Central memory CD4-positive, alpha-beta T cell (primary cell): ENCODE data around the gene SH3D19.
"Not testable (repeated sequence)": the region's sequence is repeated elsewhere in the genome, so short reads cannot be mapped to it uniquely, and the experiment has no call there.

Experiments used
- DNase-seq: peaks from one replicate; pipeline ENCODE4 v3.0.0; 2022

Gene SH3D19

DNA sequence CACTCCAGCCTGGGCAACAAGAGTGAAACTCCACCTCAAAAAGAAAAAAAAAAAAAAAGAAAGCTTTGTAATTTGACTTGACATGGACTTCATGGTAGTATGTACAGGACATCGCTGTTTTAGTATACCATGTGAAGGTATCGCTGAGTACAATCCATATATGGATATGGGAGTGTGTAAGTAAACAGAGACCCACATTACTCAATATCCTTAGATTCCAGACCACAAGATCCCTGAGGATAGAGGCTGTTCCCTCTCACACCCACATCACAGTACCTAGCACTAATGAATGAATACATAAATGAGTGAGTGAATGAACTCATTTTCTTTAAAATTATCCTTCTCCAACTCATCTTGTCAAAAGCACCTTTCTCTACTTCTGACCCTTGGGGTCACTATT, 234.4 kb downstream of the SH3D19 start:
- DNase-seq, result no peak

DNA sequence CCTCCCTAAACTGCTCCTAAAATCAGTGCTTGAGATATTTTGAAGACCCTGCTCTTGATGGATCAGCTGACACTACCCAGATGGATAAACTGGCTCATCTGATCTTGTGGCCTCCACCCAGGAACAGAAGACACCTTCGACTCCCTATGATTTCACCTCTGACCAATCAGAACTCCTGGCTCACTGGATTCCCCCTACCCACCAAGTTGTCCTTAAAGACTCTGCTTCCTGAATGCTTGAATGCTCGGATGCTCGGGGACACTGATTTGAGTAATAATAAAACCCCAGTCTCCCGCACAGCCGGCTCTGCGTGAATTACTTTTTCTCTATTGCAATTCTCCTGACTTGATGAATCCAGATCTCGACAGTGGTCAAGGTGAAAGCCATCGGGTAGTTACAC, 237.9 kb downstream of the SH3D19 start:
- no peak for DNase-seq

GRCh38 chr4:151077978-151078377, 247.4 kb downstream of the SH3D19 start:
- DNase-seq, result not testable (repeated sequence)

- no peak for DNase-seq
Observed at GRCh38 chr4:151074416-151074916, 250.9 kb downstream of the SH3D19 start.
